Islet precursor cell (in vitro differentiated cells): Measurements from ENCODE around the gene MRPS9.
A peak's percentile ranks its signal among the peaks of the same experiment; 100 is the strongest.

Experiments
- DNase-seq: peaks from one replicate; pipeline ENCODE4 v3.0.0-alpha.2; 2018

The MRPS9 gene

DNA sequence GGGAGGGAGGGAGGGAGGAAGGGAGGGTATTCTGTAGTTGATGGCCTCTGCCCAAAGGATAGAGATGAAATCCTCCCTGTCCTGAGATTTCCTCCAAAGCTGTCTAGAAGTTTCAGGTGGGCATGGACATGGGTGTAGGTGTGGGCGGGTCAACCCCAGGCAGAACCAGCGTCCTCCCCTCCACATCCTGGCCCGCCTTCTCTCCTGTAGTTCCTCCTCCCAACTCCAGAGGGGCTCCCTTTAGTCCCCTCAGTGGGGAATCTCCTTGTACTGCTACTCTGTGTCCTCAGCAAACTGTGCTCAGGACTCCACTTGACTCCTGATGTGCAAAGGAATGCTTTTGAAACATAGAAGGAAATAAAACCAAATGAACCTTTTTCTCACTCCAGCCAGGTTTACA lies 88.1 kb downstream of the MRPS9 start:
- no peak for DNase-seq

DNA sequence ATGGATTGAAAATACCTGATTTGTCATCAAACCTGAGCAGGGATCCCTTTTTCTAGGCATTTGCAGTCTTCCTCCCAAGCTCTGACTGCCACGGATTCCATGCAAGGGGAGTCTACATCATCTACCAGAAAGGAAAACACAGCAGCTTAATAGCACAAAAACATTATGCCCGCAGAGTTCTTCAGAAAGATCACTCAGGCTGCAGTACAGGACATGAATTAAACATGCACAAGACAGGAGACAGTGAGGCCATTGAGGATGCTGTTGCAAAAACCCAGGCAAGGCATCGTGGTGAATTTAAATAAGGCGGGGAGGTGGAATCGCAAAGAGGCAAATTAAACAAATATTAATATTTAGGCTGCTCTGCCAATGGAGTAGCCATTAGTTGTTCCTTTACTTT lies 88.5 kb downstream of the MRPS9 start:
- no peak for DNase-seq

DNA sequence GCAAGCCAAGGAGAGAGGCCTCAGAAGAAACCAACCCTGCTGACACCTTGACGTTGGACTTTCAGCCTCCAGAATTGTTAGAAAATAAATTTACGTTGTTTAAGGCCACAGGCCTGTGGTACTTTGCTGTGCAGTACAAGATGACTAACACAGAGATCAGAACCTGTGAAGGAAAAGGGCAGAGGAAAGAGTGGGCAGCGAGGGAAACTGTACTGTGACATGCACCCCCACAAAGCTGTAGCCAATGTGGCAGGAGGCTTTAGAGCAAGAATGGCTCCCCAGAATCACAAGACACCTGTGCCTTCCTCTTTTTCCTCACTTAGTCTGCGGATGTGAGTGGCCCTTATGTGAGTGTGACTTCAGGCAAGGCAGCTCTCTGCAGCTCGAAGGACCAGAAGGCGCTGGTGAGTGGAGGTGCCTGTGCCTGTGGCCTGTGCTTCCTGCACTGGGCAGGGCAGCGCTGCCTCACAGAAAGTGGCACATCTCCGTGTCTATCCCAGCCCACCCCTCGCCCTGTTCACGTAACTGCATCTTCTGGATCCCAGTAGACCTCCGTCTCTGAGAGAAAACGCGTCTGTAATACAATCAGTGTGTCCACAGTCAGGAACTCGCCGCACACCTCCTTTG lies 89.5 kb downstream of the MRPS9 start:
- DNase-seq = no peak

DNA sequence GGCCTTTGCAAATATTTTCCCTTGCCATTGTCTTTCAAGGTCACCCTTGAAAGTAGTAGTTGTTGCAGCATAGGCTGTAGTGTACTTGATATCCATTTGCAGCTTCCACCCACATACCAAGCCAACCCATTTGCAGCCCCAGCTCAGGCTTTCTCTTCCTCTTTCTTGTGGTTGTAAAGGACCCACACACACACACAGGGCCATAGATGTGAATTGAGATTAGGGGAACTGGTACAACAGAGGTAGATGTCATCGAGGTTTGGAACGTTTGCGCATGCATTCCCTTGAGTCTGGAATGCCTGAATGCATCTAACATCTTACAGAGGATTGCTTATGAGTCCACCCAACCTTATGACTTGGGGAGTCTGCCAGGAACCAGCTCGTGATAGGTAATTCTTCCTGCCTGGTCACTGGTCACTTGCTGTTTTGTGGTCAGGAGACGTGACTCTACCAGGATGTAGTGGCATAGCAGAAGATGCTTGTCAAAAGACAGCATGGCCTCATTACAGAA lies 91.9 kb downstream of the MRPS9 start:
- DNase-seq = no peak

DNA sequence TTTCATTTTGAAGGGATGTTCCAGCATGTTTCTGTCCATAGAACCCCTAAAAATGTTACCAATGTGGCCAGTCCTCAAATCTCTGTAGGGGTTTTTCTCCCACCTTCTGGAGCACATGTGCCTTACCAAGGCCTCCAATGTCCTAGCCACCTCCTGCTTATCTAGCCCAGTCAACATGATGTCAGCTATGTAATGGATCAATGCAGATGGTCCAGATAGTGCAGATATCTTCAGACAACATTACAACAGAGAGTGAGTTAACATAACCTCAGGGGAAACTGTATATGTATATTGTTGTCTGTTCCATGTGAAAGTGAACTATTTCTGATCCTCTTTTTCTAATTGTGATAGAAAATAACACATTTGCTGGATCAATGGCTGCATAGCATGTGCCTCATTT lies 92.7 kb downstream of the MRPS9 start:
- no peak for DNase-seq

DNA sequence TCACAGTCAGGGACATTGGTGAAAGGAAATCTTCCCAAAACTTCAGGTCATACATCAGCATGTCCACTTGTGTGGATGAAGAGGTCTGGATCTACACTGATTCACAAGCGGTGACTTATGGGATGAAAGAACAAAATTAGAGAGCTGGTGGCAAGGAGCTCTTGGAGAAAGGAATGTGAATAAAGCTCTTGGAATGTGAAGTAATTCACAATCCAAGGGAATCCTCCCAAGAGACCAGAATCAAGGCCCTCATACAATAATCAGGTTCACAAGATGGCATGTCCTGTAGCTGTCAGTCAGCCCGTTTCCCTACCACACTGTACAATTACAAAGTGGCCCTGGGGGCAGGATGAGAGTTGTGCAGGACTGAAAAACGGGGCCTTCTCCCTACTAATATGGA lies 96.2 kb downstream of the MRPS9 start:
- no peak for DNase-seq

DNA sequence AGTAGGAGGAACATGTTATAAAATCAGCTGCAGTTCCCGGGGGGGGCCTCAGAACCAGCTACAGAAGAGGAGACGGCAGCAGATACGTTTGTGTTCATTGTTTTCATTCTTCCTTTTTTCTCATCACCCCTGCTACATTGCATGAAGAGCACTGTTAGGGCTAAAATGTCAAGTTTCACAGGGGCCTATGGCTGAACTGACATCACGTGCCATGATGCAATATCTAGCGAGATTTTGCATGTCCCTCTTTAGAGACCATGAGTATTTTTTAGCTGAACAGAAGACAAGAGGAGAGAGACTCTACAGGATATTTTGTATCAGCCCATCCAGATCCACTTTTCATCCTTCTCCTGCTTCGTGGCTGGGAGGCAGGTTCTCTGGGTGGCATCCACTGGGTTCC lies 97.6 kb downstream of the MRPS9 start:
- no peak for DNase-seq

DNA sequence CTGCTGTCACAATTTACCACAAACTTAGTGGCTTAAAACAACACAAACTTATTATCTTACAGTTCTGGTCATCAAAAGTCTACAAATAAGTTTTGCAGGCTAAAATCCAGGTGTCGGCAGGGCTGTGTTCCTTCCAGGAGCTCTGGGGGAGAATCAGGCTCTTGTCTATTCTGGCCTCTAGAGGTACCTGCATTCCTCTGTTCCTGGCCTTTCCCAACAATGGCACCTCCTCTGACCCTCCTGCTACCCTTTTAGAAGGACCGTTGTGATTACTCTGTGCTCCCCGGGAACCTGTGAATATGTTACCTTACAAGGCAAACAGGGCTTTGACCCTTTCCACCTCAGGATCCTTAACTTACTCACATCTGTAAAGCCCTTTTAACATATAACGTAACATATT lies 98.5 kb downstream of the MRPS9 start:
- DNase-seq = no peak

DNA sequence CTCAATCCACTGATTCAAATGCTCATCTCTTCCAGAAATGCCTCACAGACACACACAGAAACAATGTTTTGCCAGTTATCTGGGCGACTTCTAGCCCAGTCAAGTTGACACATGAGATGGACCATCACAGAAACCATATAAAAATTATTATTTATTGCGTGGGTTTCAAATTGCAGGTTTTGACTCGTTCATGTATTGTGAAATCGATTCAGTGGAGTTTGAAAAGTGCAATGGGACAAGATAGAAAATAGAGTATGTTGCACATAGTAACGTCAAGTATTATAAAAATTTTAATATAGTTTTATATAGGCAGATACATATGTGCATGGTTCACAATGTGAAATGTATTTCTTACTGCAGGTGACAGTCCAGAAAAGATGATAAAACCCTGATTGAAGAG lies 100.8 kb downstream of the MRPS9 start:
- no peak for DNase-seq

DNA sequence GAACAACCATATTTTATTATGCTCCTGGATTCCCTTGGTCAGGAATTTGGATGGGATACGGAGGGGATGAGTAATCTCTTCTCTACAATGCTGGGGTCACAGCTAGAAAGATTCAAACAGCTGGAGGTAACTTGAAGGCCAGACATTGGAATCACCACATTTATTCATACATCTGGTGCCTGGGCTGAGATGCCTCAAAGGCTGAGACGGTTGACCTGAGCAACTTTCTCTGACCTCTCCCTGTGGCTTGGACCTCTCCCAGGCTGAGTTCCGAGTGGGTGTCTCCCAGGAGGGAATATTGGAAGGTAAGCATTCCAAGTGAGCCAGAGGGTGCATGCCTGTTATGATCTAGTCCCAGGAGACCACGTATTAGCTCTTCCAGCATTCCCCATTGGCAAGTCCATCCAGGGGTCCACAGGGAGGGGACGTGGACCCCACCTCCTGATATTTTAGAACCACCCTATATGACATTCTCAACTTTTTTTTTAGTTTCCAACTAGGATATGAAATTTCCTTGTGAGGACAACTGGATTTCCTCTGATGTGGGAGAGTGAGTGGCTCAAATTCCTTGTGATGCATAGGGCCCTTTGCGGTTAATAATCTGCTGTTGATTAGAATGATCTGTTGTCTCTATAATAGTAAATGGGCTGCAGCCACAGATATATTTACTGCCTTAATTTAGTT lies 101.8 kb downstream of the MRPS9 start:
- DNase-seq = no peak

DNA sequence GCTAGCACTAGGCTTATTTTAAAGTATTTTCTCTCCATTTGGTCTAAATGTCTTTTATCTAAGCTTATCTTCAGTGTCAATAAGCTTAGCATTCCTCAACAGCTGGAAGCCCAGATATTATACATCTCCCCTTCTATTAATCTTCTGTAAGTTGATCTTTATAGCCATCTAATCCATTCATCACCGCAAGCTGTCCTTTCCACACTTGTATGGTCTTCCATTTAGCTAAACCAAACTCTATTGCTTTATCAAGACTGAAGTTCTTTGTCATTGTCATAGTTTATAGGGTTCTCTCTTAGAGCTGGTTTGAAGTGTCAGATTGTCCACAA lies 102.3 kb downstream of the MRPS9 start:
- DNase-seq = no peak

DNA sequence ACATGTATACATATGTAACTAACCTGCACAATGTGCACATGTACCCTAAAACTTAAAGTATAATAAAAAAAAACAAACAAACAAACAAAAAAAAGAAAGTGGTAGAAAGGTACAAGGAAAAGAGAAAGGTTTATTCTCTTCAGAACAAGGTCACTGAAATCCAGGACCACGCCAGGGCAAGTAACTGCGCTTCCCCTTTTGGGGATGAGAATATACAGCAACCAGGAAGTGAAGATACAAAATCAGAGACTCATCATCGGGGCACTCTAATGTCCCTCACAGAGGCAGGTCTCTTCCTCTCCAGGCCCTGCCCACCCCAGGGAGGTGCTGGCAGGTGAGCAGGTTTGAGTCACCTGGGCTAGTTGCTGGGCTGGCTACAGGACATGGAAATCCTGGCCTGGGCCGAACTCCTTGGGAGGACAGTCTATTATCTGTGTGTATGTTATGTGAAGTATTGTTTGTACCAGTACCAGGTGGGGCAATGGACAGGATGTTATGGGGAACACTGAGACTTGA lies 103.3 kb downstream of the MRPS9 start:
- no peak for DNase-seq

DNA sequence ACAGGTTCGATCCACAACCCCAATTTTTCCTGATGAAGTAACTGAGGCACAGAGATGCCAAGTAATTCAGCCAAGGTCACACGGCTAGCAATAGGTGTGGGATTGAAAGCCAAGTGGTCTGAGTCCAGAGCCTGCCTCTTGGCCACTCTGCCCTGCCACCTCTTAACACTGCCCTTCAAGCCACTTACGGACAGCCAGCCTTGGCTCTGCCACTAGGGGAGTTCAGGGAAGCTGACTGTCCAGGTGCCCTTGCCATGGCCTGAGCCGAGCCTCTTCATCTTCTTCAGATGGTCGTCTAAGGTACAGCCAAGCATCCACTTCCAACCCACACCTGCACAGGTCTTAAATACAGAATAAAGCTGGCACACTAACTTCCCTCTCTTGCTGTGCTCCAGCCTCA lies 104.4 kb downstream of the MRPS9 start:
- no peak for DNase-seq

DNA sequence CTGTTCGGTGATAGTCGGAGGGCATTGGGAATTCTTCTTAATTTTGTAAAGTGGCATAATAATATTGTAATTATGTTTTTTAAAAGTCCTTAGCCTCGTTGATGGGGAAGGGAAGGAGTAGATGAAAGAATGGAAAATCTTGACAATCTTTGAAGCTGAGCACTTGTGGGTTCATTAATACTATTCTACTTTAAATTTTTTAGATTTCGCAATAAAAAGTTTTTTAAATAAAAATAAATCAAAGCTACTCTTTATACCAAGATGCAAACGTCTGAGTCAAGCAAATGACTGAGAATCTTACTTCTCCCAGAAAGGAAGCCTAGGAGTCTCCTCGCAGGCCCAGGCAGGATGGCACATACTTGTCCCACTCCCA lies 105.2 kb downstream of the MRPS9 start:
- no peak for DNase-seq

DNA sequence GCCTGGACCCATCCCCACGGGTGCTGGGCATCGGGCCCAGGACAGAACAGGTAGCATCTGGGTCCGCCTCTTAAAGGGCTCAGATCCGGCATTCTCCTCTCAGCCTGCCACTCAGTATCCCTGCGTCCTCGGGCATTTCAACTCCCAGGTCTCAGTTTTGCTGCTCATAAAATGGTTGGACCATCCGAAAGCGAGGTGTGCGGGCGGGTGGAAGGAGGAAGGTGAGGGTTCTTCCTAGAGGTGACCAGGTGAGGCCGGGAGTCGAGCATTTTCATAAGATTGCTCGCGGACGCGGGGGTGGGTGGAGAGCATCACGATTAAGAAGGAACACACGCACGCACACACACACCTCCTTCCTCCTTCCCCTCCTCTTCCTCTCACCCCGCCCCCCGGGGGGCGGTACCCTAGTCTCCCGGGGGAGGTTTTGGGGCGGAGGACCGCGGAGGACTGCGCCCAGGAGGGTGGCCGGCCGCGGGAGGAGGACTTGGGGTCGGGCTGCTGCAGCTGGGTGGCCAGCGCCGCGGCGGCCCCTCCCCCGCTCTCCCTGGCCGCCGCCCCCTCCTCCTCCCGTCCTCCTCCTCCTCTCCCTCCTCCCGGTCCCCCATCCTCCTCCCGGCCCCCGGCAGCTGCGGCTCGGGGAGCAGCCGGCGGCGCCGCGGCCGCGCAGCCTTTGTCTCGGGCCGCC lies 105.7 kb downstream of the MRPS9 start:
- DNase-seq = peak; percentile 66

DNA sequence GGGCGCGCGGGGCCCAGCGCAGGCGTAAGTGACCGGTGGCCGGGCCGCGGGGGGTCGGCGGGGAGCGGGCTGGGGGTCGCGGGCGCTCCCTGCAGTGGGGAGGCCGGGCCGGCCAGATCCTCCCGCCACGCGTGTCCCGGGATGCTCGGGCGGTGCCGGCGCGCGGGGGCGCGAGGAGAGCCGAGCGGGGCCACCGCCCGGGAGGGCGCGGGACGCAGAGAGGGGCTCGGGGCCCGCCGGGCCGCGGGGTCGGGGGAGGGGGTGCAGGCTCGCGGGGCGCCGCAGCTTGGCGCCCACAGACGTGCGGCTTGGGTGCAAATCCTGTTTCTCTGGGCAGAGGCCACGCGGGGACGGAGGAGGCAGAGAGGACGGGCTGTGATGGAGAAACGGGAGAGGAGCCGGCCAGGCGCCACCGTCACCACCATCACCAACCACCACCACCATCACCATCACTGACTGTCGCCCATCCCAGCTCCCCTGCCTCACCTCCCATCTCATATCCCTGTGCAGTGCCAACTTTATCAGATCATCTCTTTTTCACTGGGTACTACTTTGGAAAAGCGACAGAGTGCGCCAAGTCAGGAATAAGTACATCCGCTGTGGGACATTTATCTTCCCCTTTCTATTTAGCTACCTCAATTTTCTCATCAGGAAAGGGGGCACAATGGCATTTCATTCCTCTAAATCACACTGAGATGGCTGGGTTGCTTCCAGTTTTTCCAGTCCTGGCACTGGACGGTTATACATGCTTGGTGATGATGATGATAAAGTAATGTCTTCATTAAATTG lies 106.5 kb downstream of the MRPS9 start:
- DNase-seq = no peak

DNA sequence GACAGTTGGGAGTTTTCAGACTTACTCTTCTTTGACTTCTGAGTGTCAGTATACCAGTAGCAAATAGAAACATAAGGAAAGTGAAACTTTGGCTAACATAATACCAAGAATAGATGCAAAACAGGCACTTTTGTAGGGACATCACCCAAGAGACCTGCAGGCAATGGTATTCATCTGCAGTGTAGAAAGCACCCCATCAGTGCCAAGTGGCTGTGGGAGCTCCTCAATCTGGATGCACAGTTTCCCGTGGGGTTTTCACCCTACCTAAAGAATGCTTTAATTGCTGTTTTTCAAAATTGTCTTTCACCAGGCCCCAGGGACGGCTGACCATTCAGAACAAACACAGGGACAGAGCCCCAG lies 107.1 kb downstream of the MRPS9 start:
- no peak for DNase-seq

DNA sequence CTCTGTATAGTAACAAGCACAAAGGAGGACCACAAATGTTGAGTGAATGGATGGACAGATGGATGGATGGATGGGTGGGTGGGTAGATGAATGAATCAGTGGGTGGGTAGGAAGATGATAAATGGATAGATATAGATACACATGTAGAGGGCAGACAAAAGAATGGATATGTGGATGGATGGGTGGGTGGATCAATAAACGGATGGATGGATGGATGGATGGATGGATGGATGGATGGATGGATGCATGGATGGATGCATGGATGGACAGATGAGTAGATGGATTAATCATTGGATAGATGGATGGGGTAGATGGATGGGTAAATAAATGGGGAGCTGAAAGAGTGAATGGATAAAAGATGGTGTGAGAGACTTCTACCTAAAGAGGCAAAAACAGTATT lies 111.4 kb downstream of the MRPS9 start:
- DNase-seq = no peak
